ENCODE measurements around the gene ADISSP.

DNA sequence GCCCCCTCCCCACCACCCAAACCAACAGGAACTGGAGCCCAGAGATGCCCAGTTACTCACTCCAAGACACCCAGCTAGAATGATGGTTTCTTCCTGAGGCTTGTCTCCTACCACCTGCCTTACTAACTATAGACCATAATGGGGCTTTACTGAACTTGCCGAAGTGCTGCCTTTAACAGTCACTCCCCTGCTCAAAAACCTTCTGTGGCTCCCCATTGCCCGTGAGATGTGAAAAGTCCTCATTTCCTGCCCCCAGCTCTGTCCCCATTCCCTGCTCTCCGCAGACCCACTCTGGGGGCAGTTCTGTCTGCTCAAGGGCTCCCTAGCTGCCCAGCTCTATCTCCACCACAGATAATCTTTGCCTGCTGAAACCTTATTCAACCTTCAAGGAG, 60.0 kb downstream of the ADISSP start:
- TF ChIP-seq, protein P1, sequence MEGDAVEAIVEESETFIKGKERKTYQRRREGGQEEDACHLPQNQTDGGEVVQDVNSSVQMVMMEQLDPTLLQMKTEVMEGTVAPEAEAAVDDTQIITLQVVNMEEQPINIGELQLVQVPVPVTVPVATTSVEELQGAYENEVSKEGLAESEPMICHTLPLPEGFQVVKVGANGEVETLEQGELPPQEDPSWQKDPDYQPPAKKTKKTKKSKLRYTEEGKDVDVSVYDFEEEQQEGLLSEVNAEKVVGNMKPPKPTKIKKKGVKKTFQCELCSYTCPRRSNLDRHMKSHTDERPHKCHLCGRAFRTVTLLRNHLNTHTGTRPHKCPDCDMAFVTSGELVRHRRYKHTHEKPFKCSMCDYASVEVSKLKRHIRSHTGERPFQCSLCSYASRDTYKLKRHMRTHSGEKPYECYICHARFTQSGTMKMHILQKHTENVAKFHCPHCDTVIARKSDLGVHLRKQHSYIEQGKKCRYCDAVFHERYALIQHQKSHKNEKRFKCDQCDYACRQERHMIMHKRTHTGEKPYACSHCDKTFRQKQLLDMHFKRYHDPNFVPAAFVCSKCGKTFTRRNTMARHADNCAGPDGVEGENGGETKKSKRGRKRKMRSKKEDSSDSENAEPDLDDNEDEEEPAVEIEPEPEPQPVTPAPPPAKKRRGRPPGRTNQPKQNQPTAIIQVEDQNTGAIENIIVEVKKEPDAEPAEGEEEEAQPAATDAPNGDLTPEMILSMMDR (IDR thresholded peaks at IDR 0.05) = no peak
- TF ChIP-seq EZH2 (IDR thresholded peaks at IDR 0.05; ENCODE audit: borderline replicate concordance, insufficient read depth, low read depth, low read length, poor library complexity, severe bottlenecking) = no peak

All from B cell (primary cell).